Measurements from ENCODE around the gene TNFAIP8L2. TPM values are rescaled to one million over a fixed set of nuclear protein-coding genes. Genes with fewer than 3 reads are reported as not detected.

The TNFAIP8L2 gene
- total RNA-seq, 1 experiment from 2014 or later: not detected

DNA sequence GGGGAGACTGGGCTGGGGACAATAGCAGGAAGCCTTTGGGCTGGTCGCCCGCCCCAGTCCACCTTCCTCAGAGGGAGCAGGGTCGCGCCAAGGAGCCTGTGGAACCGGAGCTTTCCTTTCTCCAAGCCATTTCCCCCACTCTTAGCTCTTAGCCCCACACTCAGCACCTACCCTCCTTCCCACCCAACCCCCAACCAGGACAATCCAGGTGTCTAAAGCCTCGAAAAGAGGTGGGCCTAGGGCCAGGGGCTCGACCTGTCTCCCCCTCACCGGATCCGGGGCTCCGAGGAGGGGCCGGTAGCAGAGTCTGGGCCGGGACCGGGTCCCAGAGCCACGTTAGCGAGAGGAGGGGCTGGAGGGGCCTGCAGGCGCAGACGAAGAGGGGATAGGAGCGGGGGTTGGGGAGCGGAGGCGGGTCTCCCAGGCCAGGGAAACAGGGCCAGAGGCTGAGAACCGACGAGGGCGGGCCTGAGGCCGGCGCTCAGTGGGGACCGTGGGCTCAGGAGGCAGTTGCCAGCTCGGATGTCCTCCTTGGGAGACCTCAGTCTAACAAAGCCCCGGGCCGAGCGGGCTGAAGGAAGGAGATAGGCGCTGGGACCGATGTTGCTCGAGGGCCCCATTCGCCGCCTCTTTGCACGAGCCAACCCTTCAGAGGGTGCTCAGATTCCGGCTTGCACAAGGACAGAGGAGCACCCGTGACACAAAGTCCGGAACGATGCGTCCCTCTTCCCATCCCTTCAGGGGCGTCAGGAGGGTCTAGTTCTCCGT, 11.0 kb upstream of the TNFAIP8L2 start:
- Histone ChIP-seq H3K27me3 (ENCODE audit: insufficient read depth, low read depth) (no peaks in the 10 kb centered on the region), H2AFZ (no peak overlapping the region), H3F3A (ENCODE audit: insufficient read depth, low read depth) (no peaks in the 10 kb centered on the region), H3K36me3 (ENCODE audit: low read depth) (no peaks in the 10 kb centered on the region), H3K4me1 (replicated peaks; ENCODE audit: insufficient read depth) (peaks cover 5% of the 10 kb centered on the region), H3K4me2 (peak overlapping the region; percentile 98), H3K79me2 (ENCODE audit: low read depth) (no peaks in the 10 kb centered on the region), H3K4me3 (peak overlapping the region; percentile 78; the same call in 1 of the 2 replicates), H4K20me1 (ENCODE audit: insufficient read depth) (no peaks in the 10 kb centered on the region), H3K27ac (no peak overlapping the region), H3K9me3 (ENCODE audit: insufficient read depth, low read depth) (no peaks in the 10 kb centered on the region), H3K9me2 (ENCODE audit: insufficient read depth) (no peaks in the 10 kb centered on the region)
- BruUV-seq (replicated peaks): no TSS peak
- ChIA-PET POLR2A (ENCODE audit: unreplicated experiment) (interaction anchor here (0.6 kb wide), 1 partner anchor 50 kb away, joined by 3 read pairs; no protein-coding TSS in a partner anchor), CTCF (interaction anchor here (1.0 kb wide), 1 partner anchor 9 kb away, joined by 4 read pairs; no protein-coding TSS in a partner anchor)
- no peak for DNase-seq
- intact Hi-C loops (cut with micrococcal nuclease; ENCODE audit: unreplicated experiment): loop anchor here (1.0 kb wide), 1 partner anchor 20 kb away; the partner anchor contains the start of gene LYSMD1
- TF ChIP-seq CTCF (conservative IDR thresholded peaks at IDR 0.05): no peak
- no peak for TF ChIP-seq EZH2 (IDR thresholded peaks at IDR 0.05; ENCODE audit: low read depth)

DNA sequence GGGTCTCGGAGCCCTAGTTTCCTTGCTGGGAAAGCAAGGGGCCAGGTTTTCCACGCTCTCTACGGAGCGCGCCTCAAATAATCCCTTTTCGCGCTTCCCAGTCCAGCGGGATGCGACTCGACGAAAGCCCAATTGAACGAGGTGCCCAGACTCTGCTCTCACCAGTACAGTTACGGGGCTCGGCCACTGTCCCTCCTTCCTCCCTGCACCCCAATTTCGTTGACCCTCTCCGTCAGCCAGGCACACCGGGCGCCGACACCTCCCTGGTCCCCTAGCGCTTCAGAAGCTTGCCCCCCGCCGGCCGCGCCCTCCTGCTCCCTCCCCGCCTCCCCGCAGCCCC, 10.4 kb upstream of the TNFAIP8L2 start:
- Histone ChIP-seq H3K4me2 (peak overlapping the region; percentile 98), H3K9me3 (ENCODE audit: insufficient read depth, low read depth) (no peaks in the 10 kb centered on the region), H3K4me1 (replicated peaks; ENCODE audit: insufficient read depth) (peaks cover 5% of the 10 kb centered on the region), H4K20me1 (ENCODE audit: insufficient read depth) (no peaks in the 10 kb centered on the region), H3K27me3 (ENCODE audit: insufficient read depth, low read depth) (no peaks in the 10 kb centered on the region), H3K9me2 (ENCODE audit: insufficient read depth) (no peaks in the 10 kb centered on the region), H3K4me3 (peak overlapping the region; percentile 78), H3K27ac (no peak overlapping the region), H3F3A (ENCODE audit: insufficient read depth, low read depth) (no peaks in the 10 kb centered on the region), H3K36me3 (ENCODE audit: low read depth) (no peaks in the 10 kb centered on the region), H2AFZ (peak overlapping the region; percentile 91), H3K79me2 (ENCODE audit: low read depth) (no peaks in the 10 kb centered on the region)
- no peak for TF ChIP-seq EZH2 (IDR thresholded peaks at IDR 0.05; ENCODE audit: low read depth)
- no peak for TF ChIP-seq CTCF (conservative IDR thresholded peaks at IDR 0.05)
- no peak for DNase-seq
- BruUV-seq (replicated peaks): no TSS peak
- intact Hi-C loops (cut with micrococcal nuclease; ENCODE audit: unreplicated experiment): loop anchor here (1.0 kb wide), 1 partner anchor 19 kb away; the partner anchor contains the start of gene LYSMD1
- POLR2A ChIA-PET (ENCODE audit: unreplicated experiment): no interaction called here
- CTCF ChIA-PET: no interaction called here

DNA sequence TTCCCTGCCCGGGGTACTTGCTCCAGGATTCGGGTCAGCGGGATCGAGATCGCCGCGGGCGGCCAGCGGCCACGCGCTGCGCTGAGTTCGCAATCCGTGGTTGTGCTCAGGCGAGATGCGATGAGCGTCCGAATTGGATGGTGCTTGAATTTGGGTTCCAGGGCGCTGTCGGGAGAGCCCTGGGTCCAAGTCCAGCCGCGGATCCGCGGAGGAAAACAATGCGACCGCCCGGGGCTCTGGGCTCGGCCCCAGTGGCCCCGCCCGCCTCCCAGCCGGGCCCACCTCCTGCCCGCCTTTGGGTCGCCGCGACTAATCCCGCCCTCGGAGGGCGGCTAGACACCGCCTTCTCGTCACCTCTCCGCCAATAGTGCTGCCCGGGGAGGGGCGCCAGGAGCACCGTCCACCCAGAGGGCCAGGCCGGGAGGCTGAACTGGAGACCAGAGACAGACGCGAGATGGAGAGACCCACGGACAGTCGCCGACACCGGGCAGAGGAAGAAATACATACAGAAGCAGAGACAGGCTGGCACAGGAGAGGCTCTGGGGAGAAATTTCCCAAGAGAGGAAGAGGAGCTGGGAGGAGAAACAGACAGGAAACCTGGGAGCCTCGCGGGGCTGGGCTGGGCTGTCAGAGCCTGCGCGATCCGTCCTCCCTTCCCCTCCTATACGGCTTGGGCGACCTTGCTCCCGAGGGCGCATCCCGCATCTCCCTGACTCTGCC, 9.9 kb upstream of the TNFAIP8L2 start, which contains the start of gene SEMA6C:
Gene SEMA6C, minus strand, starts transcription at position 220 of the 720 bp plus-strand sequence. CDS start 4,010 bp downstream, outside the sequence.
- H3K27ac ChIP-seq: no peak within 1 kb of the TSS
- H3K79me2 ChIP-seq (ENCODE audit: low read depth): no peaks in the 10 kb centered on the region
- TF ChIP-seq EZH2 (IDR thresholded peaks at IDR 0.05; ENCODE audit: low read depth): no peak
- TF ChIP-seq CTCF (conservative IDR thresholded peaks at IDR 0.05): no peak
- no peaks in the 10 kb centered on the region for H3K27me3 ChIP-seq (ENCODE audit: insufficient read depth, low read depth)
- no peaks in the 10 kb centered on the region for H3K9me2 ChIP-seq (ENCODE audit: insufficient read depth)
- peak; percentile 75 to 94 for DNase-seq
- H3K4me1 ChIP-seq (replicated peaks; ENCODE audit: insufficient read depth): peaks cover 5% of the 10 kb centered on the region
- H3K36me3 ChIP-seq (ENCODE audit: low read depth): no peaks in the 10 kb centered on the region
- ChIA-PET POLR2A (ENCODE audit: unreplicated experiment) (no interaction called here), CTCF (no interaction called here)
- no peaks in the 10 kb centered on the region for H3K9me3 ChIP-seq (ENCODE audit: insufficient read depth, low read depth)
- peak within 1 kb of the TSS; percentile 78 for H3K4me3 ChIP-seq
- H3K4me2 ChIP-seq: peak within 1 kb of the TSS; percentile 98
- H3F3A ChIP-seq (ENCODE audit: insufficient read depth, low read depth): no peaks in the 10 kb centered on the region
- BruUV-seq (replicated peaks): no TSS peak
- H2AFZ ChIP-seq: peak within 1 kb of the TSS; percentile 91
- no peaks in the 10 kb centered on the region for H4K20me1 ChIP-seq (ENCODE audit: insufficient read depth)
- intact Hi-C loops (cut with micrococcal nuclease; ENCODE audit: unreplicated experiment): loop anchor here (1.0 kb wide), 1 partner anchor 19 kb away; the partner anchor contains the start of gene LYSMD1
